ENCODE data around the gene LEMD3. TPM values are rescaled to one million over a fixed set of nuclear protein-coding genes. Genes with fewer than 3 reads are reported as not detected.

Gene LEMD3
- total RNA-seq, 4 donors from 2014 or later, result 14.0 to 29.4 (median 14.7) TPM

DNA sequence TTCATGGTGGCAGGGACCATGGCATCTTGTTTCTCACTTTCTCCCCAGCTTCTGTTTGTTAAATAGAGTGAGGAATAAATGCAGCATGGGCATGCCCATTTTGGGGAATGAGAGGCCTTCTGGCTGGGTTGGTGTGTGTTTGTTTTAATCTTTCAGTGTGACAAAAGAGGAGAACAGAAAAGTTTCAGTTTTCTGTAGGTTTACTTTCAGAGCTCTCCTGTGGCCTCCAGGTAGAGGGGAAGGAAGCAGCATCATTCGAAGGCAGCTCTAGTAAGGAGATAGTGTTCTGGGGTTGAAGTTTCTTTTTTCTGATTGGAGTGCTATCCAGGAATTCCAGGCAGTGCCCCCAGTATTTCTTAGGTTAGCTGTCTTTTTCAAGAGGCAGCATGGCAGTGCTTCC is 124.4 kb downstream of the LEMD3 start:
- no peak for TF ChIP-seq POLR2A (IDR thresholded peaks at IDR 0.05)
- TF ChIP-seq, protein P1, sequence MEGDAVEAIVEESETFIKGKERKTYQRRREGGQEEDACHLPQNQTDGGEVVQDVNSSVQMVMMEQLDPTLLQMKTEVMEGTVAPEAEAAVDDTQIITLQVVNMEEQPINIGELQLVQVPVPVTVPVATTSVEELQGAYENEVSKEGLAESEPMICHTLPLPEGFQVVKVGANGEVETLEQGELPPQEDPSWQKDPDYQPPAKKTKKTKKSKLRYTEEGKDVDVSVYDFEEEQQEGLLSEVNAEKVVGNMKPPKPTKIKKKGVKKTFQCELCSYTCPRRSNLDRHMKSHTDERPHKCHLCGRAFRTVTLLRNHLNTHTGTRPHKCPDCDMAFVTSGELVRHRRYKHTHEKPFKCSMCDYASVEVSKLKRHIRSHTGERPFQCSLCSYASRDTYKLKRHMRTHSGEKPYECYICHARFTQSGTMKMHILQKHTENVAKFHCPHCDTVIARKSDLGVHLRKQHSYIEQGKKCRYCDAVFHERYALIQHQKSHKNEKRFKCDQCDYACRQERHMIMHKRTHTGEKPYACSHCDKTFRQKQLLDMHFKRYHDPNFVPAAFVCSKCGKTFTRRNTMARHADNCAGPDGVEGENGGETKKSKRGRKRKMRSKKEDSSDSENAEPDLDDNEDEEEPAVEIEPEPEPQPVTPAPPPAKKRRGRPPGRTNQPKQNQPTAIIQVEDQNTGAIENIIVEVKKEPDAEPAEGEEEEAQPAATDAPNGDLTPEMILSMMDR (IDR thresholded peaks at IDR 0.05 in 4 of 5, conservative IDR thresholded peaks at IDR 0.05 in 1 of 5), result no peak
- no peaks in the 10 kb centered on the region for H3K27me3 ChIP-seq
- no peak overlapping the region for H3K27ac ChIP-seq
- ATAC-seq (no peak), DNase-seq (no peak)
- H3K4me3 ChIP-seq, result no peak overlapping the region
- in situ Hi-C loops (cut with MboI; ENCODE audit: low sequenced_read_pairs in 4 of 4) (no loop called here), intact Hi-C loops (cut with DNase I; ENCODE audit: low total_unique reads) (no loop called here)
- H3K36me3 ChIP-seq, result no peaks in the 10 kb centered on the region
- H3K4me1 ChIP-seq, result peaks cover 10 to 19% of the 10 kb centered on the region in 2 donors
- no peaks in the 10 kb centered on the region for H3K9me3 ChIP-seq

DNA sequence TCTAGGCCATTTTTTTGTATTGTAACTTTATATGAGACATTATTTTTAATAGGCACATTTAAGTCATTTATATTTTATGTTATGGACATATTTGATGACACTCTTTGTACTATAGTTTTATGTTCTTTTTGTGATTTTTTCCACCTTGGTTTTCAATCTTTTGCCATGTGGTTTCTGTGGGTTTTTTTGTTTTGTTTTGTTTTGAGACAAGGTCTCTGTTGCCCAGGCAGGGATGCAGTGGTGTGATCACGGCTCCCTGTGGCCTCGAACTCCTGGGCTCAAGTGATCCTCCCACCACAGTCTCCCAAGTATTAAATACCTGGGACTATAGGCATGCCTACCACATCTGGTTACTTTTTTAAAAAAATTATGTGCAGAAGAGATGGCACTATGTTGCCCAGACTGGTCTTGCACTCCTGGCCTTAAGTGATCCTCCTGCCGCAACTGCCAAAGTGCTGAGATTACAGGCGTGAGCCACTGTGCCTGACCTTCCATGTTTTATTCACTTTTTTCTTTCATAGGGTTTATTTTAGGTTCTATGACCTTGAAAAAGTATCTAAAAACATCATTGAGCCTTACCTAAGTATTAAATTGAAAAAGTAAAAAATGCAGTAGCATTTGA is 125.4 kb downstream of the LEMD3 start:
- in situ Hi-C loops (cut with MboI; ENCODE audit: low sequenced_read_pairs in 4 of 4) (no loop called here), intact Hi-C loops (cut with DNase I; ENCODE audit: low total_unique reads) (no loop called here)
- no peak overlapping the region for H3K27ac ChIP-seq
- no peak for DNase-seq
- no peaks in the 10 kb centered on the region for H3K27me3 ChIP-seq
- no peak for ATAC-seq
- H3K9me3 ChIP-seq, result no peaks in the 10 kb centered on the region
- TF ChIP-seq, protein P1 (IDR thresholded peaks at IDR 0.05 in 4 of 5, conservative IDR thresholded peaks at IDR 0.05 in 1 of 5), result no peak
- TF ChIP-seq POLR2A (IDR thresholded peaks at IDR 0.05), result no peak
- peaks cover 21 to 27% of the 10 kb centered on the region in 2 donors for H3K4me1 ChIP-seq
- no peak overlapping the region for H3K4me3 ChIP-seq
- no peaks in the 10 kb centered on the region for H3K36me3 ChIP-seq

DNA sequence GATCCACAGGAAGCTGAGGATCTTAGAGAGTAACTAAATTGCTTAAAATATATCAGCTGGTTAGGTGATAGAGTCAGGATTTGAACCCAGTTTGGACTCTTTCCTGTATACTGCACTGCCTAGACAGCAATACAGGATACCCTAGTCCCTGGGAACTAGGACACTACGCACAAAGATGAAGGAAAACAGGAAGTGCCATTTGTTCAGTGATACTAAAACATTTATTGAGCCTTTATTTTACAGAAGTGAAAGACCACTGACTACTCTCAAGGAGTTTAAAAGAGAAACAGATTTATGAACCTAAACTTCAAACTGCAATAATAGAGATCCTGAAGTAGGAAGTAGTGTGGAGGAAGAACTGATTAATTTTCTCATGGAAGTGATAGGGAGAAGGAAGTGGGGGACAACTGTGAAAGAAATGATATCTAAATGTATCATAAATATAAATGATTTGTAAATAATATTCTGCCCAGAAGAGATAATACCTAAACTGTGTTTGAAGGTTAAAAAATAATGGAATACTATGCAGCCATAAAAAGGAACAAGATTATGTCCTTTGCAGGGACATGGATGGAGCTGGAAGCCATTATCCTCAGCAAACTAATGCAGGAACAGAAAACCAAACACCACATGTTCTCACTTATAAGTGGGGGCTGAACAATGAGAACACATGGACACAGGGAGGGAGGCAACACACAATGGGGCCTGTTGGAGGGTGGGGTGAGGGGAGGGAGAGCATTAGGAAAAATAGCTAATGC is 127.3 kb downstream of the LEMD3 start:
- in situ Hi-C loops (cut with MboI; ENCODE audit: low sequenced_read_pairs in 4 of 4), result no loop called here
- ATAC-seq, result no peak
- TF ChIP-seq, protein P1 (IDR thresholded peaks at IDR 0.05 in 4 of 5, conservative IDR thresholded peaks at IDR 0.05 in 1 of 5), result no peak
- no peak for TF ChIP-seq POLR2A (IDR thresholded peaks at IDR 0.05)

More for the DNA sequence above, 127.3 kb downstream of the LEMD3 start:
- intact Hi-C loops (cut with DNase I; ENCODE audit: low total_unique reads), result no loop called here
- Histone ChIP-seq H3K4me3 (no peak overlapping the region), H3K9me3 (no peaks in the 10 kb centered on the region), H3K4me1 (peaks cover 31 to 43% of the 10 kb centered on the region in 2 donors), H3K27ac (no peak overlapping the region), H3K36me3 (no peaks in the 10 kb centered on the region), H3K27me3 (no peaks in the 10 kb centered on the region)
- DNase-seq, result no peak

Other genes starting within 250 kb of the LEMD3 start
- not detected for gene WIF1, start 48.3 kb upstream of the LEMD3 start, total RNA-seq
- gene MSRB3, start 109.1 kb downstream of the LEMD3 start, total RNA-seq, result 10 to 100 TPM; 29.0 to 59.0 (median 47.3) TPM